A549 (cell line): ENCODE results near the gene CLEC1A. TPM values are rescaled to one million over a fixed set of nuclear protein-coding genes. Genes with fewer than 3 reads are reported as not detected.

Experiments used
- ATAC-seq, 2 experiments: fragments of 200-7000 bp in 1 of 2; fragments of >200 bp in 1 of 2; cut with Nextera tagmentation in 1 of 2; cut with Tn5 transposase in 1 of 2; 3 replicates each; pipeline versions ENCODE4 v1.8.0 to v1.9.1; 2018 to 2020; ENCODE audit warnings: mild to moderate bottlenecking in 1 of 2, moderate library complexity in 1 of 2
- CTCF ChIA-PET: fragments of 300-600 bp; sonication (Branson Sonifier 250); formaldehyde crosslinking; extraction: SDS; loops from one replicate; lab custom pipeline; 2021; ENCODE audit warnings: antibody characterized with exemption, inconsistent platforms; lab: Yijun Ruan, JAX
- POLR2A ChIA-PET: fragments of 350-600 bp; formaldehyde crosslinking; extraction: SDS; loops from one replicate; lab custom pipeline; 2021; ENCODE audit warnings: antibody characterized with exemption, inconsistent platforms; lab: Yijun Ruan, JAX
- DNase-seq, 2 experiments: peaks; one replicate each; pipeline versions ENCODE4 v3.0.0 to v3.0.0-alpha.2; 2011 to 2016; ENCODE audit warnings: low read depth in 1 of 2, low spot score in 1 of 2
- FAIRE-seq: peaks from 2 replicates; lab custom pipeline; 2011; peaks lifted over from hg19 to GRCh38; lab: Jason Lieb, UNC
- H3K27ac ChIP-seq, 2 experiments: fragments of >200 bp; sonication (Bioruptor Twin); formaldehyde crosslinking; 3 replicates each; pipeline ENCODE4 v1.5.1; 2016 to 2017
- H3K4me1 ChIP-seq: fragments of >200 bp; sonication (Bioruptor Twin); formaldehyde crosslinking; 3 replicates; pipeline ENCODE4 v1.6.1; 2016
- H3K4me2 ChIP-seq: fragments of >200 bp; sonication (Bioruptor Twin); formaldehyde crosslinking; 3 replicates; pipeline ENCODE4 v1.6.1; 2016
- H3K4me3 ChIP-seq: fragments of >200 bp; sonication (Bioruptor Twin); formaldehyde crosslinking; 3 replicates; pipeline ENCODE4 v1.5.1; 2016
- H3K9me3 ChIP-seq: fragments of >200 bp; sonication (Bioruptor Twin); formaldehyde crosslinking; 3 replicates; pipeline ENCODE4 v1.6.1; 2016
- BCL3 ChIP-seq: fragments of >200 bp; sonication (Bioruptor Twin); formaldehyde crosslinking; IDR thresholded peaks from 3 replicates; pipeline ENCODE4 v1.6.1; 2016
- BHLHE40 ChIP-seq: IDR thresholded peaks from 2 replicates; pipeline ENCODE4 v1.6.1; 2012; ENCODE audit warnings: low read depth, low read length, inconsistent platforms
- CBX8 ChIP-seq: fragments of 200-600 bp; sonication (generic); IDR thresholded peaks from 2 replicates; pipeline ENCODE4 v1.6.1; 2016
- CHD2 ChIP-seq: fragments of 150-350 bp; IDR thresholded peaks from 2 replicates; pipeline ENCODE4 v1.6.1; 2014; ENCODE audit warnings: low read length; ENCODE audit not compliant: partially characterized antibody
- CHD4 ChIP-seq: fragments of 200-600 bp; sonication (generic); IDR thresholded peaks from 2 replicates; pipeline ENCODE4 v1.6.1; 2016; ENCODE audit warnings: antibody characterized with exemption, mild to moderate bottlenecking, borderline replicate concordance
- EHF ChIP-seq: fragments of 250-450 bp; sonication (Bioruptor Pico); IDR thresholded peaks from 2 replicates; pipeline ENCODE4 v1.5.0; 2020; ENCODE audit warnings: mild to moderate bottlenecking
- FOSL2 ChIP-seq, 2 experiments: fragments of 450-650 bp in 1 of 2; fragments of >200 bp in 1 of 2; sonication (Bioruptor Twin) in 1 of 2; formaldehyde crosslinking; IDR thresholded peaks; 2 replicates each; pipeline versions ENCODE4 v1.5.0 to v1.6.1; 2016 to 2020; ENCODE audit warnings: mild to moderate bottlenecking in 1 of 2, moderate library complexity in 1 of 2
- HDAC2 ChIP-seq: fragments of 200-600 bp; sonication (generic); IDR thresholded peaks from 2 replicates; pipeline ENCODE4 v1.6.1; 2016
- HMGXB4 ChIP-seq: fragments of 250-450 bp; sonication (Bioruptor Pico); IDR thresholded peaks from 2 replicates; pipeline ENCODE4 v1.5.0; 2021; ENCODE audit warnings: mild to moderate bottlenecking, moderate library complexity, borderline replicate concordance
- HOXB5 ChIP-seq: fragments of 250-450 bp; sonication (Bioruptor Pico); IDR thresholded peaks from 2 replicates; pipeline ENCODE4 v1.5.0; 2020; ENCODE audit warnings: mild to moderate bottlenecking, moderate library complexity
- JUNB ChIP-seq: fragments of >200 bp; sonication (Bioruptor Twin); formaldehyde crosslinking; IDR thresholded peaks from 2 replicates; pipeline ENCODE4 v1.6.1; 2016
- KDM1A ChIP-seq: fragments of 200-600 bp; sonication (generic); IDR thresholded peaks from 2 replicates; pipeline ENCODE4 v1.6.1; 2016; ENCODE audit warnings: low read depth, mild to moderate bottlenecking
- KDM5A ChIP-seq: fragments of 200-600 bp; sonication (generic); IDR thresholded peaks from 2 replicates; pipeline ENCODE4 v1.6.1; 2016; ENCODE audit warnings: antibody characterized with exemption, mild to moderate bottlenecking
- MAFK ChIP-seq: fragments of 450-650 bp; IDR thresholded peaks from 2 replicates; pipeline ENCODE4 v1.6.1; 2014; ENCODE audit not compliant: partially characterized antibody
- NFE2L2 ChIP-seq: fragments of 150-350 bp; conservative IDR thresholded peaks from 2 replicates; pipeline ENCODE4 v1.6.1; 2014; ENCODE audit warnings: low read length
- NR3C1 ChIP-seq: fragments of >200 bp; sonication (Bioruptor Twin); formaldehyde crosslinking; IDR thresholded peaks from 3 replicates; pipeline ENCODE4 v1.6.1; 2017
- POLR2A ChIP-seq: IDR thresholded peaks from 2 replicates; pipeline ENCODE4 v1.6.1; 2012; ENCODE audit warnings: mild to moderate bottlenecking, low read length
- POLR2AphosphoS2 ChIP-seq: conservative IDR thresholded peaks from 2 replicates; pipeline ENCODE4 v1.6.1; 2012; ENCODE audit warnings: low read length, improper control_type of control experiment, inconsistent platforms
- RAD21 ChIP-seq, 2 experiments: fragments of >200 bp in 1 of 2; sonication (Bioruptor Twin) in 1 of 2; formaldehyde crosslinking in 1 of 2; IDR thresholded peaks in 1 of 2; conservative IDR thresholded peaks in 1 of 2; 2 replicates in 1 of 2; 3 replicates in 1 of 2; pipeline ENCODE4 v1.6.1; 2012 to 2018; ENCODE audit warnings: inconsistent platforms in 1 of 2
- RCOR1 ChIP-seq: fragments of 150-350 bp; IDR thresholded peaks from 2 replicates; pipeline ENCODE4 v1.6.1; 2014; ENCODE audit warnings: antibody characterized with exemption, low read length, low read depth
- RNF2 ChIP-seq: fragments of 200-600 bp; sonication (generic); IDR thresholded peaks from 2 replicates; pipeline ENCODE4 v1.6.1; 2016; ENCODE audit warnings: low read depth, mild to moderate bottlenecking, antibody characterized with exemption, moderate library complexity, borderline replicate concordance
- SMC3 ChIP-seq: fragments of >200 bp; sonication (Bioruptor Twin); formaldehyde crosslinking; IDR thresholded peaks from 3 replicates; pipeline ENCODE4 v1.6.1; 2018; ENCODE audit warnings: inconsistent platforms
- TFCP2L1 ChIP-seq: fragments of 250-450 bp; sonication (Bioruptor Pico); IDR thresholded peaks from 2 replicates; pipeline ENCODE4 v1.5.0; 2021; ENCODE audit warnings: mild to moderate bottlenecking
- TP53 ChIP-seq: fragments of 250-450 bp; sonication (Bioruptor Pico); IDR thresholded peaks from 2 replicates; pipeline ENCODE4 v1.5.0; 2021; ENCODE audit warnings: mild to moderate bottlenecking, moderate library complexity
- ZSCAN20 ChIP-seq: fragments of 250-450 bp; sonication (Bioruptor Pico); IDR thresholded peaks from 2 replicates; pipeline ENCODE4 v1.8.0; 2022; ENCODE audit warnings: mild to moderate bottlenecking, moderate library complexity
- WGBS: methylation state at CpG from one replicate; pipeline ENCODE4 v1.1.6; 2017; ENCODE audit errors: missing lambda C conversion rate; 5-methylcytosine and 5-hydroxymethylcytosine counted together
- polyA plus RNA-seq, 4 experiments: library from polyadenylated mRNA; depleted of rRNA in 3 of 4; stranded (reverse); fragments of >200 nt; fragmentation: RNase III in 1 of 4; extraction: RNeasy Plus Mini Kit Qiagen cat#74134 plus additional on column Dnase treatment in 1 of 4; gene quantifications; 2 replicates in 3 of 4; 3 replicates in 1 of 4; pipeline ENCODE4 v1.2.3, GENCODE V29; 2011 to 2017
- TF ChIP-seq, protein P1 (sequence below): fragments of >200 bp; sonication (Bioruptor Twin); formaldehyde crosslinking; IDR thresholded peaks from 3 replicates; pipeline ENCODE4 v1.5.1; 2016
- TF ChIP-seq, protein P2 (sequence below): IDR thresholded peaks from 2 replicates; pipeline ENCODE4 v1.6.1; 2012

CLEC1A gene
- polyA plus RNA-seq, 2 of the 4 experiments (the other 2 are of a cell fraction): 0.06 TPM; not detected in 1

GRCh38 chr12:10095971-10096370 is 2.8 kb downstream of the CLEC1A start:
- TF ChIP-seq HOXB5 (no peak), JUNB (no peak), RCOR1 (no peak), NFE2L2 (no peak), EHF (CRISPR knock-in tag) (no peak)
- TF ChIP-seq, protein P1, sequence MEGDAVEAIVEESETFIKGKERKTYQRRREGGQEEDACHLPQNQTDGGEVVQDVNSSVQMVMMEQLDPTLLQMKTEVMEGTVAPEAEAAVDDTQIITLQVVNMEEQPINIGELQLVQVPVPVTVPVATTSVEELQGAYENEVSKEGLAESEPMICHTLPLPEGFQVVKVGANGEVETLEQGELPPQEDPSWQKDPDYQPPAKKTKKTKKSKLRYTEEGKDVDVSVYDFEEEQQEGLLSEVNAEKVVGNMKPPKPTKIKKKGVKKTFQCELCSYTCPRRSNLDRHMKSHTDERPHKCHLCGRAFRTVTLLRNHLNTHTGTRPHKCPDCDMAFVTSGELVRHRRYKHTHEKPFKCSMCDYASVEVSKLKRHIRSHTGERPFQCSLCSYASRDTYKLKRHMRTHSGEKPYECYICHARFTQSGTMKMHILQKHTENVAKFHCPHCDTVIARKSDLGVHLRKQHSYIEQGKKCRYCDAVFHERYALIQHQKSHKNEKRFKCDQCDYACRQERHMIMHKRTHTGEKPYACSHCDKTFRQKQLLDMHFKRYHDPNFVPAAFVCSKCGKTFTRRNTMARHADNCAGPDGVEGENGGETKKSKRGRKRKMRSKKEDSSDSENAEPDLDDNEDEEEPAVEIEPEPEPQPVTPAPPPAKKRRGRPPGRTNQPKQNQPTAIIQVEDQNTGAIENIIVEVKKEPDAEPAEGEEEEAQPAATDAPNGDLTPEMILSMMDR: no peak
- no peaks in the 10 kb centered on the region for H3K4me1 ChIP-seq
- no peak overlapping the region for H3K27ac ChIP-seq
- no peak overlapping the region for H3K4me3 ChIP-seq
- ChIA-PET CTCF (no interaction called here), POLR2A (no interaction called here)
- FAIRE-seq: no peak
- H3K9me3 ChIP-seq: no peaks in the 10 kb centered on the region
- WGBS: 66% methylated on average over 3 of the region's 3 CpGs
- no peak overlapping the region for H3K4me2 ChIP-seq
- DNase-seq: no peak
- no peak for ATAC-seq

DNA sequence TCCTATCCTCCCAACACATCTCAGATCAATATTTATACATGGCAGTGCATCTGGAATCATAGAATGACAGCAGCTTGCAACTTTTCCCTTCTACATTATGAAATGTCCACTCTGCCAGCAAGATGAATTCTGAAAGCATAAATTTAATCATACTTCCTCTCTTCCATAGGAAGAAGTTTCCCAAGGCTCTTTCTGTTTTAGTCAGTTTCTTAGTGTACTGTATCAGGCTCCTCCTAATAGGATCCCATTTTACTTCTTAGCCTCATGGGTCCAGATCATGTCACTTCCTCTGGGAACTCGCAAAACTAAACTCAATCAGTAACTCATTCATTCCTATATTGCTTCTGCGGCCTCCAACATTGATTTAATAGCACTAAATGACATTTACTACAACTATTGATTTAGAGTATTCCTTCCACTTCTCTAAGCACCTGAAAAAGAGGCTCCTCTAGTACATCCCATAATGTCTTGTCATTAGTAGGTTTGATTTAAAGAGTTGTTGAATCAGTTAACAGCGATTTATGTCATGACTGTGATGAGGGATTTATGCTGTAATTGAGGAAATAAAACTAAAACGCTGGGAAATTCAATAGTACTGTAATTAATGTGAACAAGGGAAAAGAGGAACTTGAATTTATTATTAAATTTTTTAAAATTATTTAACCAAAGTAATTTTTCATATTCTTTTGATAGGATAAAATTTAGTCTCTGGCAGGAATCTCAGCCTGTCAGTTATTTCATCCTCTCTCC is 4.0 kb downstream of the CLEC1A start:
- POLR2A ChIA-PET: no interaction called here
- ATAC-seq: no peak

DNA sequence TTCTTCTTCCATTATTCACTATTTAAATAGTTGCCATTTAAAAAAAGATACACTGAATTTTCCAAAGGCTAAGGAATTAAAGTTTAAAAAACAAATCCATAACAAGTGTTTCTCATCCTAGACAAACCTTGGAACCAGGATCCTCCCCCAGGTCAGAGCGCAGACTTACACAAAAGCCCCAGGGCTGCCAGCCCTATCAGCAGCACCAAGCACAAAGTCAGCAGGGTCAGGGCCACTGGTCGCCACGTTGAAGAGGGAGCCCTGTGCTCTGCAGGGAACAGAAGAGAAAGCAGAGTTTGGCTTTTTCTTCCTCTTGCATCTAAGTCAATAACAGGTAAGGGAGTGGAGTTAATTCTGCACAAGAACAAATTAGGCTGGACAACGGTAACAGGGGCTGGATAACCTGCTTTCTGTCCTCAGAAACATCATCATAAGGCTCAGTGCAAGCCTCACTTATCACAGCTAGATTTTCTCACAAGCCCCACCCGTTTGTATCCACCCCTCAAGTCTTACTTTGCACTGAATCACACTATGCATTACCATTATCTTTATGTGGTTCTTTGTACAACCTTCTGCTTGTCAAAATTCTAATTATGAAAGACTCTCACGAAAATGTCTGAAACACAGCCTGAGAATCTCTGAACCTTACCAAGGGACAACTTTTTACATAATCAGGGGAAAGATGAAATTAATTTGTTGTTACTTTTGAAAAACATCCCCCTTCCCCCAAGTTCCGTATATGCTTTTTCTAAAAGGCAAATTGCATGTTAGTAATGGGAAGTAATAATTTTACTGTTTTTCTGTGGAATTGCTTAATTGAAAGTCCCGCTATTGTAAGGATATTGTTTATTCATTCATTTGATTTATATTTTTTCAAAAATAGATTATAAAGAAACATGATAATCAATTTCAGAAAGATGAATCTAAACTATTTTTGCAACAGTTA is 9.6 kb downstream of the CLEC1A start:
- no peak overlapping the region for H3K27ac ChIP-seq
- DNase-seq: no peak
- no peak for FAIRE-seq
- no peak for ATAC-seq
- no peak overlapping the region for H3K4me3 ChIP-seq
- ChIA-PET CTCF (no interaction called here), POLR2A (no interaction called here)
- 41% methylated on average over 8 of the region's 8 CpGs for WGBS
- H3K9me3 ChIP-seq: no peaks in the 10 kb centered on the region
- TF ChIP-seq RNF2 (no peak), BCL3 (no peak), CHD2 (no peak), POLR2AphosphoS2 (no peak), KDM5A (no peak), CHD4 (no peak), BHLHE40 (no peak), ZSCAN20 (CRISPR knock-in tag) (no peak), FOSL2 (IDR thresholded peaks at IDR 0.05) (no peak), FOSL2 (CRISPR knock-in tag; IDR thresholded peaks at IDR 0.05) (no peak), RAD21 (conservative IDR thresholded peaks at IDR 0.05 in 1 of 2, IDR thresholded peaks at IDR 0.05 in 1 of 2) (no peak), TP53 (no peak), NR3C1 (no peak), NFE2L2 (no peak), HDAC2 (no peak), TFCP2L1 (CRISPR knock-in tag) (no peak), HMGXB4 (CRISPR knock-in tag) (no peak), KDM1A (no peak), MAFK (no peak)
- TF ChIP-seq, protein P2, sequence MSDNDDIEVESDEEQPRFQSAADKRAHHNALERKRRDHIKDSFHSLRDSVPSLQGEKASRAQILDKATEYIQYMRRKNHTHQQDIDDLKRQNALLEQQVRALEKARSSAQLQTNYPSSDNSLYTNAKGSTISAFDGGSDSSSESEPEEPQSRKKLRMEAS: no peak
- H3K4me1 ChIP-seq: no peaks in the 10 kb centered on the region
- H3K4me2 ChIP-seq: no peak overlapping the region

More for the DNA sequence above, 4.0 kb downstream of the CLEC1A start:
- Histone ChIP-seq H3K4me1 (no peaks in the 10 kb centered on the region), H3K4me2 (no peak overlapping the region), H3K27ac (no peak overlapping the region), H3K4me3 (no peak overlapping the region), H3K9me3 (no peaks in the 10 kb centered on the region)
- DNase-seq: no peak
- no peak for FAIRE-seq
- TF ChIP-seq POLR2AphosphoS2 (no peak), SMC3 (no peak), CBX8 (no peak), POLR2A (no peak)
- 47% methylated on average over 4 of the region's 4 CpGs for WGBS
- CTCF ChIA-PET: no interaction called here
